NCI-H524 treated with DMSO at 0.1 percent for 48 hours (cell line): Measurements from ENCODE around the gene GPR152.

Experiments
- DNase-seq: peaks from one replicate; lab custom pipeline; 2025; lab: John Stamatoyannopoulos, UW

GPR152 gene

DNA sequence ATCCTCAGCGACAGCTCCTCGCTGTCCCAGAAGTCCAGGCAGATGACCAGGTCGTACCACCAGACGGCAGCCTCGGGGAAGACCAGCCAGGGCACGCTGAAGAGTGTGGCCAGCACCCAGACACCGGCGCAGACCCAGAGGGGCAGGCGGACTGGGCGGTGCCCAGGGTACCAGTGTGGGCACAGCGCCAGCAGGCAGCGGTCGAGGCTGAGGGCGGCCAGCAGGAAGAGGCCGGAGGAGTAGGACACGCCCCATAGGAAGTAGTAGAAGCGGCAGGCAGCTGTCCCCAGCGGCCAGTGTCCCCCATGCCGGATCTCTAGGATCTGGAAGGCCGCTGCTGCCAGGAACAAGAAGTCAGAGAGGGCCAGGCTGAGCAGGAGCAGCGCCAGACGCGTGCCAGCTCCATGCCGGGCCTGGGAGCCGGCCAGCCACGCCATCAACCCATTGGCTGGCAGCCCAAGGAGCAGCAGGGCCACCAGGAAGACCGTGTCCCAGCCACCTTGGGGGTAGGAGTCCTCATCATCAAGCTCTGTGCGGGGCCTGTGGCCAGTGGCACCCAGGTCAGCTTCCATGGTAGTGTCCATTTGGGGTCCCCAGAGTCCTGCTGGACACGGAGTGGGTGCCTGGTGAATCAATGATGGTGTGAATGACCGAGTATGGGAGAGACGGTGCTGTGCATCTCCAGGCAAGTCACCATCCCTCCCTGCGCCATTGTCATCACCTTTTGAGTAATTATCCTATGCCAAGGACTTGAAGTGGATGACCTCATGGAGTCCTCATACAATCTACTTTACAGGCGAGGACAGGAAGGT lies at the start of gene GPR152:
Gene GPR152 (minus strand): TSS at position 589 of the 812 bp plus-strand sequence. CDS start 5 bp downstream, at position 584.
- no peak for DNase-seq

- DNase-seq: no peak
These were observed 49.3 kb upstream of the GPR152 start for GRCh38 chr11:67501854-67502253.

- DNase-seq: no peak
These were observed 48.5 kb upstream of the GPR152 start for GRCh38 chr11:67500831-67501715.

GRCh38 chr11:67500484-67500821 lies 47.9 kb upstream of the GPR152 start:
- no peak for DNase-seq

GRCh38 chr11:67499808-67500483 lies 47.4 kb upstream of the GPR152 start:
- DNase-seq: no peak

- no peak for DNase-seq
These were observed 46.0 kb upstream of the GPR152 start for GRCh38 chr11:67498544-67498972.

DNA sequence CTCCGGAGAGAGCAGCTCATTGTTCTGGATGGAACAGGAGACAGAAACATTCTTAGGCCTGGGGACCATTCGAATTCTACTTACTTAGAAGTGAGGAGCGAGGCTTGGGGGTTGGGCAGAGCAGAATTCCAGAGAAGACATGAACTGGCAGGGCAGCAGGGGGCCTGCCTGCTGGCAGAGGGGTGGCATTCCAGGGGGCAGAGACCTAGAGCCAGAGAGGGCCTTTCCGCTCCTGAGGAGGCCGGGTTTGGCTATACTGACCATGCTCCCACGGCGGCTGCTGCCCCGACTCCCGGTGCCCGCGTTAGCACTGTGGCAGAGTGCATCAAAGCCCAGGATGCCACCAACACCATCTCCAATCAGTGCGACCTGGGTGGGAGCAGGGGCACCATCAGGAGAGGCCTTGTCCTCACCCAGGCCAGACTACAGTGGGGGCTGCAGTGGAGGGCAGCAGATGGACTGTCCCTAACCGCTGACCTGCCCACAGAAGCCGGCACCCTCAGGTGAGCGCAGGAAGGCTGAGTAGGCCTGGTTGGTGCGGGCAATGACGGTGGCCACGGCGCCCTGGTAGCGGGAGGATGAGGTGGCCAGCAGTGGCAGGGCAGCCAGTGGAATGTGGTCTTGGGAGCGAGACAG lies 45.2 kb upstream of the GPR152 start:
- DNase-seq: no peak

GRCh38 chr11:67496113-67496512 lies 43.6 kb upstream of the GPR152 start:
- no peak for DNase-seq

DNA sequence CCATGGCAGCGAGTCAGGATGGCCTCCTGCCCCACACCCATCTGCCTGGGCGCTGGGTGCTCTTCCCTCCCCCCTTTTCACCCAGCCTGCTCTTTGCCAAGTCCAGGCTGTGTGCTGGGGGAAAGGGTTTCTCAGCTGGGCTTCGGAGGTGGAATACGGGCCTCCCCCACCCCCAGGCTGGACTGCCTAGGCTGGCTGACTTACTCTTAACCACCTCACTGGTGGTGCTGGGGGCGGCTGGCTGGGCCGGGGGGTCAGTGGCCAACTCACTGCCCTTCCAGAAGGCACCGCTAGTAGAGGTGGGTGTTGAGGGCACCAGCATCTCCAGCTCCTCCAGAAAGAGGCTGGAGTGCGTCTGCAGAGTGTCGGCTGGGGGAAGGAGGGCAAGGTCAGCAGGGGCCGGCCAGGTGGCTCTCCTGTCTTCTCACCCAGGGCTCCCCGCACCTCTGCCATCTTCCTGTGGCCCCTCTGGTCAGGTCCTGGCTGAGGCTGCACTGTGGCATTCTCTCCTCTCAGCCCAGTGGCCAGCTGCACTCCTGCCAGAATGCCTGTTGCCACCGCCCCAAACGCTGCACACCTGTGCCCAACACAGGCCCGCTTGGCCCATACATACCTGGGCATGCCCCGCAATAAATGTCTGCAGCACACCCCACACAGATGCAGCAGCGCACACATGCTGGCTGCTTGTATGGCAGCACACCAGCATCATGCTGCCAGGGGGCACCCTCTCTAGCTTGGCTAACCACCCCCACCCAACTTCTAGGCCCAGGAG lies 42.9 kb upstream of the GPR152 start:
- DNase-seq: no peak

DNA sequence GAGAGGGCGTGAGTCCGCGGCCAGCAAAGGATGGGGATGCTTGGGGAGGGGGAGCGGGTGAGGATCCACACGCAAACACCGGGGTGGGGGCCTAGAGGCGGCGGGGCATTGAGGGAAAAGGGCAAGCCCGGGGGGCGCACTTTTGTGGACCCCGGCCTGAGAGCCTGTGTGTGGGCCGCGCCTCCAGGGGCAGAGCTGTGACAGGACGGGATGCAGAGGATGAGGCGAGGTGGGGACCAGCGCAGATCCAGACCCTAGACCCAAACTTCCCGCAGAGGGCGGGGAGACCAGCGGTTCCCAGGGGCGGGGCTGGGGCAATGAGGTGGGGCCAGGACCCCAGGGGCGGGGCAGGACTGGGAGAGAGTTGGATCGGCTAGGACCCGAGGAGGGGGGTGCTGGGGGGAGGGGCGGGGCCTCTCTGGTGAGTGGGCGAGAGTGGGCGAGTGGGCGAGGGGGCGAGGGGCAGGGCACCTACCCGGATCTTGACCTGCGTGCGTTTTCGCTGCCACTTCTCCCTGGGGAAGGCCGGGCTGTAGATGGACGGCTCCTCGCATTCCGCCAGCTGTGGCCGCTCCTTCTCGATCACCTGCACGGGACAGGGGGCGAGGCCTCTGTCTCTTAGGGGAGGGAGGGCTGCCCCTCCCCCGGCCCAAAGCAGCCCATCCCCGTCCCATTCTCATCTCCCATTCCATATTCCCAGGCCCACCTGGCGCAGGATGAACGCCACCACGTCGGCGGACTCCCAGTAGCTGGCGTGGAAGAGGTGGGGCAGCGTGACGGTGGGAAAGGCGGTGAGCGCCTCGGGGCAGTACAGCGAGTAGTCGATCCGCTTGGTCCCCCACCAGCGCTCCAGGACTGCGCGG lies 42.1 kb upstream of the GPR152 start:
- DNase-seq: no peak

- no peak for DNase-seq
These were observed 41.2 kb upstream of the GPR152 start for GRCh38 chr11:67493548-67494370.

- DNase-seq: no peak
These were observed 40.4 kb upstream of the GPR152 start for GRCh38 chr11:67492801-67493547.

GRCh38 chr11:67492069-67492727 lies 39.7 kb upstream of the GPR152 start:
- DNase-seq: no peak

DNA sequence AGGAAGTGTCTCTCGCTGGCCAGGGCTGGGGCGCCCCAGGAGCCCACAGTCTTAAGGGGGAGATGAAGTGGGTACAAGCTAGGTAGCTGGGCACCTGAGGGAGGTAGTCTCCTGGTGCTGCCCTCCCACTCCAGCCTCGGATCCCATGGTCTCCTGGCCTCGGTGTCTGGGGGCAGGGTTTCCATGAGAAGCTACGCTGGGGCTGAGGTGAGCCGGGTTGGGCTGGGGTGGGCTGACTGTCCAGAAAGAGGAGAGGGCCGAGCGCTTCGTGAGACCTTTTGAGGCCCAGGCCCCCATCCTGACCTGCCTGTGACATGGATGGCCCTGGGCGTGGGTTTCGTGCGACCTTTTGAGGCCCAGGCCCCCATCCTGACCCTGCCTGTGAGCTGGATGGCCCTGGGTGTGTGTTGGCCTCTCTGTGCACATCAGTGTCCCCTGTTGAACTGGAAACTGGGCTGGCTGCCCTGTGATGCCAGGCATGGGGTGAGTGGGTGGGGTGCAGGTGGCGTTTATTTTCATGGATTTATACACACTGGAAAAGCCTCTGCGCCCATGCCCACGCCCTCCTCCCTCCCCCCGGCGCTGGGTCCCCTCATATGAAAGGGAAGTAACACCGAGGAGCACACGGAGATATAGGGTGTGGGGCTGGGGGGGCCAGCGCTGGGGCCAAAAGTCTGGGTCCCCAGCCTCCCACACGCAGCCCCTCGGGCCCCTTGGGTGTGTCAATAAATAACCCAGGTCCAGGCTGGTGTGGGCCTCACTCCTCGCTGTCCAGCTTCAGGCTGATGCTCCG lies 38.9 kb upstream of the GPR152 start:
- no peak for DNase-seq

DNA sequence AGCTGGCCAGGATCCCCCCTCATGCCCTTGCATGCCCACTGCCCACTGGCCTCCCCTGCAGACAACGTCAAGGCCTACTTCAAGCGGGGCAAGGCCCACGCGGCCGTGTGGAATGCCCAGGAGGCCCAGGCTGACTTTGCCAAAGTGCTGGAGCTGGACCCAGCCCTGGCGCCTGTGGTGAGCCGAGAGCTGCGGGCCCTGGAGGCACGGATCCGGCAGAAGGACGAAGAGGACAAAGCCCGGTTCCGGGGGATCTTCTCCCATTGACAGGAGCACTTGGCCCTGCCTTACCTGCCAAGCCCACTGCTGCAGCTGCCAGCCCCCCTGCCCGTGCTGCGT lies 38.2 kb upstream of the GPR152 start:
- DNase-seq: no peak

- DNase-seq: no peak
These were observed 37.6 kb upstream of the GPR152 start for GRCh38 chr11:67489885-67490726.
